ENCODE measurements around the gene MYOCD. TPM values are rescaled to one million over a fixed set of nuclear protein-coding genes. Genes with fewer than 3 reads are reported as not detected.
A peak's percentile ranks its signal among the peaks of the same experiment; 100 is the strongest.

MYOCD gene
- total RNA-seq, 1 experiment from 2014 or later: not detected

DNA sequence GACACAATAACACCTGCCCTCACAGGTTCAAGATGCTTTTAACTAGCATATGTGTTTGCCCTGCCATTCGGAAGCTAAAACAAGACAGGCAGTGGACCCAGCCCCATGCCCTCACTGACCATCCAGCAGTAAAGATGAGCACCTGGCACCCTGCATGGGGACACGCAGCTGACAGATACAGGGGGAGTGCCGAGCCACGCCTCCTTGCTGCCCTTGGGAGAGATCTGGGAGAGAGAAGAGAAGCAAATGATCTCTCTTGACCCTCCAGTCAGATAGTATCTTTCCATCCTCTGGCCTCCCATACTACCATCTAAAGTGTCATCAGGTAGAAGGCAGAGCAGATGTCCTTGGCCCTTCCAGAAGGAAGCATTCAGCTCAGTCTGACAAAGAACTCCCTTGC is 40.6 kb upstream of the MYOCD start:
- in situ Hi-C loops (cut with HindIII; ENCODE audit: low pct_unique_long_range_greater_than_20kb, low sequenced_read_pairs): no loop called here
- intact Hi-C loops (cut with micrococcal nuclease; ENCODE audit: unreplicated experiment): no loop called here
- ATAC-seq (no peak), DNase-seq (ENCODE audit: low read depth, low spot score) (no peak)
- TF ChIP-seq, protein P1, sequence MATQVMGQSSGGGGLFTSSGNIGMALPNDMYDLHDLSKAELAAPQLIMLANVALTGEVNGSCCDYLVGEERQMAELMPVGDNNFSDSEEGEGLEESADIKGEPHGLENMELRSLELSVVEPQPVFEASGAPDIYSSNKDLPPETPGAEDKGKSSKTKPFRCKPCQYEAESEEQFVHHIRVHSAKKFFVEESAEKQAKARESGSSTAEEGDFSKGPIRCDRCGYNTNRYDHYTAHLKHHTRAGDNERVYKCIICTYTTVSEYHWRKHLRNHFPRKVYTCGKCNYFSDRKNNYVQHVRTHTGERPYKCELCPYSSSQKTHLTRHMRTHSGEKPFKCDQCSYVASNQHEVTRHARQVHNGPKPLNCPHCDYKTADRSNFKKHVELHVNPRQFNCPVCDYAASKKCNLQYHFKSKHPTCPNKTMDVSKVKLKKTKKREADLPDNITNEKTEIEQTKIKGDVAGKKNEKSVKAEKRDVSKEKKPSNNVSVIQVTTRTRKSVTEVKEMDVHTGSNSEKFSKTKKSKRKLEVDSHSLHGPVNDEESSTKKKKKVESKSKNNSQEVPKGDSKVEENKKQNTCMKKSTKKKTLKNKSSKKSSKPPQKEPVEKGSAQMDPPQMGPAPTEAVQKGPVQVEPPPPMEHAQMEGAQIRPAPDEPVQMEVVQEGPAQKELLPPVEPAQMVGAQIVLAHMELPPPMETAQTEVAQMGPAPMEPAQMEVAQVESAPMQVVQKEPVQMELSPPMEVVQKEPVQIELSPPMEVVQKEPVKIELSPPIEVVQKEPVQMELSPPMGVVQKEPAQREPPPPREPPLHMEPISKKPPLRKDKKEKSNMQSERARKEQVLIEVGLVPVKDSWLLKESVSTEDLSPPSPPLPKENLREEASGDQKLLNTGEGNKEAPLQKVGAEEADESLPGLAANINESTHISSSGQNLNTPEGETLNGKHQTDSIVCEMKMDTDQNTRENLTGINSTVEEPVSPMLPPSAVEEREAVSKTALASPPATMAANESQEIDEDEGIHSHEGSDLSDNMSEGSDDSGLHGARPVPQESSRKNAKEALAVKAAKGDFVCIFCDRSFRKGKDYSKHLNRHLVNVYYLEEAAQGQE (IDR thresholded peaks at IDR 0.05; ENCODE audit: insufficient read depth in 1 of 2, low read depth in 2 of 2, low read length in 1 of 2): no peak
- TF ChIP-seq, protein P2, sequence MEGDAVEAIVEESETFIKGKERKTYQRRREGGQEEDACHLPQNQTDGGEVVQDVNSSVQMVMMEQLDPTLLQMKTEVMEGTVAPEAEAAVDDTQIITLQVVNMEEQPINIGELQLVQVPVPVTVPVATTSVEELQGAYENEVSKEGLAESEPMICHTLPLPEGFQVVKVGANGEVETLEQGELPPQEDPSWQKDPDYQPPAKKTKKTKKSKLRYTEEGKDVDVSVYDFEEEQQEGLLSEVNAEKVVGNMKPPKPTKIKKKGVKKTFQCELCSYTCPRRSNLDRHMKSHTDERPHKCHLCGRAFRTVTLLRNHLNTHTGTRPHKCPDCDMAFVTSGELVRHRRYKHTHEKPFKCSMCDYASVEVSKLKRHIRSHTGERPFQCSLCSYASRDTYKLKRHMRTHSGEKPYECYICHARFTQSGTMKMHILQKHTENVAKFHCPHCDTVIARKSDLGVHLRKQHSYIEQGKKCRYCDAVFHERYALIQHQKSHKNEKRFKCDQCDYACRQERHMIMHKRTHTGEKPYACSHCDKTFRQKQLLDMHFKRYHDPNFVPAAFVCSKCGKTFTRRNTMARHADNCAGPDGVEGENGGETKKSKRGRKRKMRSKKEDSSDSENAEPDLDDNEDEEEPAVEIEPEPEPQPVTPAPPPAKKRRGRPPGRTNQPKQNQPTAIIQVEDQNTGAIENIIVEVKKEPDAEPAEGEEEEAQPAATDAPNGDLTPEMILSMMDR (IDR thresholded peaks at IDR 0.05): no peak
- TF ChIP-seq SIN3A (IDR thresholded peaks at IDR 0.05; ENCODE audit: borderline replicate concordance, insufficient read depth, low read depth, low read length): no peak
- no peak for TF ChIP-seq POLR2AphosphoS5 (IDR thresholded peaks at IDR 0.05; ENCODE audit: low read depth, low read length)
- TF ChIP-seq TCF7L2 (IDR thresholded peaks at IDR 0.05; ENCODE audit: low read depth, low read length): no peak
- POLR2A ChIA-PET: no interaction called here
- Histone ChIP-seq H3K4me3 (ENCODE audit: low read depth in 2 of 2, low read length in 2 of 2) (no peak overlapping the region), H3K27ac (ENCODE audit: low read length) (no peak overlapping the region), H3K9me3 (ENCODE audit: control insufficient read depth, insufficient read depth, low read depth, low read length) (no peaks in the 10 kb centered on the region), H3K27me3 (ENCODE audit: control insufficient read depth, insufficient read depth, low read length) (no peaks in the 10 kb centered on the region), H3K4me1 (ENCODE audit: control insufficient read depth, insufficient read depth, low read length) (no peaks in the 10 kb centered on the region), H3K36me3 (ENCODE audit: control insufficient read depth, insufficient read depth, low read length) (no peaks in the 10 kb centered on the region)
- CTCF ChIA-PET: no interaction called here
- BruUV-seq (replicated peaks): no TSS peak

DNA sequence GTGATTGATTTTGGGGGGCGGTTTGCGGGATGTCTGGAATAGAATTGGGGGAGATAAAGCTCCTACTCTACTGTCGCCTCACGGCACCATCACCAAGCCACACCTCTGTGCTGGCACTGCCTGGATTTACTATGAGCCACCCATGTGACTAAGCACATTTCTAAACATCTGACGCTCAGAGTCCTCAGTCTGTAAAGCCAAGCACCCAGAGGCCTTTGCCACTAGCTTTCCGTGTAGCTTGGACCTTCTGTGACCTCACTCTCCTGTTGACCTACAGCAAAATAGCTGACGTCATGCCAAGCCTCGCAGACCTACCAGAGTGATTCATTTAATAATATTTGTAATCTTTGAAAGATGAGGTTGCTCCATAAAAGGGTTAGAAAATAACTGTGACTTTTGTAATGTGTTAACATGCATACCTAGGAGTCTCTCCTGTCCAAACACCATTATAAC is 38.5 kb upstream of the MYOCD start:
- no peaks in the 10 kb centered on the region for H3K27me3 ChIP-seq (ENCODE audit: control insufficient read depth, insufficient read depth, low read length)
- no peaks in the 10 kb centered on the region for H3K9me3 ChIP-seq (ENCODE audit: control insufficient read depth, insufficient read depth, low read depth, low read length)
- no peak overlapping the region for H3K27ac ChIP-seq (ENCODE audit: low read length)
- ATAC-seq (no peak), DNase-seq (ENCODE audit: low read depth, low spot score) (peak; percentile 51)
- intact Hi-C loops (cut with micrococcal nuclease; ENCODE audit: unreplicated experiment) (no loop called here), in situ Hi-C loops (cut with HindIII; ENCODE audit: low pct_unique_long_range_greater_than_20kb, low sequenced_read_pairs) (no loop called here)
- POLR2A ChIA-PET: no interaction called here
- H3K4me3 ChIP-seq (ENCODE audit: low read depth in 2 of 2, low read length in 2 of 2): no peak overlapping the region
- BruUV-seq (replicated peaks): no TSS peak
- TF ChIP-seq, protein P1 (IDR thresholded peaks at IDR 0.05; ENCODE audit: insufficient read depth in 1 of 2, low read depth in 2 of 2, low read length in 1 of 2): no peak
- TF ChIP-seq TCF7L2 (IDR thresholded peaks at IDR 0.05; ENCODE audit: low read depth, low read length): no peak
- H3K36me3 ChIP-seq (ENCODE audit: control insufficient read depth, insufficient read depth, low read length): no peaks in the 10 kb centered on the region
- CTCF ChIA-PET: no interaction called here
- H3K4me1 ChIP-seq (ENCODE audit: control insufficient read depth, insufficient read depth, low read length): no peaks in the 10 kb centered on the region

All from Panc1 (cell line).